Kidney capillary endothelial cell (primary cell): ENCODE data around the gene PRDM8.
"Not testable (repeated sequence)": the region's sequence is repeated elsewhere in the genome, so short reads cannot be mapped to it uniquely, and the experiment has no call there.

Experiments
- DNase-seq: peaks from one replicate; pipeline ENCODE4 v3.0.0-alpha.2; 2018; ENCODE audit warnings: low spot score

PRDM8 gene

GRCh38 chr4:80228460-80228859 lies 31.2 kb downstream of the PRDM8 start:
- DNase-seq: no peak

- DNase-seq: no peak
These were observed 31.8 kb downstream of the PRDM8 start for GRCh38 chr4:80229128-80229527.

- no peak for DNase-seq
These were observed 32.3 kb downstream of the PRDM8 start for GRCh38 chr4:80229590-80229989.

DNA sequence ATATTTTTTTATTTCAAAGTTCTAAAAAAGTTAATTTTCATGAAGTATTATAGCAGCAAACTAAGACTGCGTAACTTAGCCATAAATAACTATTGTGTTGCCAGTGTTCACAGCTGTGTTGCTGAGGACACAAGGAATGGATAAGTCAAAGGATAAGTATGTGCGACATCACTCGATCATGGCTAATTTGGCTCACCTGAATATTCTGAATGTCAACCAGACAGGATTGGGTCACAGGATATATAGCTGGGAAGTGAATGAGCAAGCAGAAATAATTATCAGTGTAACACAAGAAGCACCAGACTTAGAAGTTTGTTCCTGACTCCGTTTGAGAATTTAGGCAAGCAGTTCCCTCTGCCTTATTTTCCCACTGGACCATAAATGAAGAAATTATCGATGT lies 33.9 kb downstream of the PRDM8 start:
- DNase-seq: no peak

DNA sequence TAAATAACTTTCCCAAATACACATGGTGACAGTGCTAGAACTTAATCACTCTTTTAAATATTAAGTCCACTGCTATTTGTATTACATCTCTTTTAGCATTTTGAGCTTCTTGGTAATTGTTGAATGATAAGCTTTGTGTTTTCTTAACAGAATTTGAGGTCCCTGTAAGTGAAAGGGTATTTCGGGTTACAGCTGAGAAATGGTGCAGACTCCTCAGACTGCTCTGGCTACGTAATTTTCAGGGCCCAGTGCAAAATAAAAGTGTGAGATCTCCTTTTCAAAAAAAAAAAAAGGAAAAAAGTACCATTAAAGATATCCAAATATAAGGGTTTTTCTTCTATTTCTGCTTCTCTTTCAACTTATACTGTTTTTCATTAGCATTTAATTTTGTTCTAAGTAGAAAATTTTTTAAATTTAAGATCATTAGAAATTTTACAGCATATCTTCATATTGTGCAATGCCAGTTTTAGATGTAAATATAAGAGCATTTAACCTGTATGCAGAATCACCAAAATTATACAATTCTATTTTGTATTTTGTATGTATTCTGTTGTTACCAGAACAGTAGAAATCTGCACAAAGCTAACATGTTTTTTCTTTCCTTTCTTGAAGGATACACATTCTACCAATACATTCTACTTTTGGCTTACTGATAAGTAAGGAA lies 35.5 kb downstream of the PRDM8 start:
- DNase-seq: no peak

- DNase-seq: no peak
These were observed 36.1 kb downstream of the PRDM8 start for GRCh38 chr4:80233390-80233789.

- no peak for DNase-seq
These were observed 38.1 kb downstream of the PRDM8 start for GRCh38 chr4:80235451-80235850.

GRCh38 chr4:80237992-80238391 lies 40.7 kb downstream of the PRDM8 start:
- DNase-seq: peak; percentile 93

GRCh38 chr4:80239480-80240150 lies 42.3 kb downstream of the PRDM8 start:
- DNase-seq: no peak

GRCh38 chr4:80240976-80241375 lies 43.7 kb downstream of the PRDM8 start:
- DNase-seq: no peak

DNA sequence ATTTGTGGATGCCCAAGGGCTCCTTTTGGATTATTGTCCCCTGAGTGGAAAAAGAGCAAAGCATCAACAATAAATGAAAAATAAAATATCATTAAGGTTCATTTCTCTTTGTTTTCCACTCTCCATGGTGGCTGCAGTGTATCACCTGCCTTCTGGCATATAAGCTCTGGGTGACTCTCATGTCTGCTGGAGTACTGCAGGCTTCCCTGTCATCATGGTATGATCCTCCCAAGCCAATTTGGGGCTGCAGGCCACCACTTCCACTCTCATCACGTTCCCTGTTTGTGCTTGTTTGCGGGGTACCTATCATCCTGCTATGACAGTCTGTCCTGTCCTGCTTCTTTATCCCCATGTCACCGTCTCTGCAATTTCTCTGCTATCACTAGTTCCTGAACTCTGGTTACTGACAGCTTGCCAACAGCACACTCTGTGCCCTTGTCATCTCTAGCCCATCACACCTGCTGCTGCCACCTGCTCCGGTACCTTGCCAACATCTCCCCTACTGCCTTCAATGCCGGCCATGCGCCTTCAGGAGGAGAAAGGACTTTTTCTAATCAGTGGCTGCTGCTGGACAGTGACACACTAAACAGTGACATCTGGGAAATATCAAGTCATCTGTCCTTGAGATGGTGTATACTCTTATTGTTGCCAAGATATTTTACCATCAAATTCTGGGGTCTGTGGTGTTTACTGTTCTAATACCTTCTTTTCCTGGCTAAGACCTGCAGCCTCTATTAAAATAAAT lies 46.1 kb downstream of the PRDM8 start:
- DNase-seq: no peak

GRCh38 chr4:80247484-80247883 lies 50.2 kb downstream of the PRDM8 start:
- DNase-seq: not testable (repeated sequence)

DNA sequence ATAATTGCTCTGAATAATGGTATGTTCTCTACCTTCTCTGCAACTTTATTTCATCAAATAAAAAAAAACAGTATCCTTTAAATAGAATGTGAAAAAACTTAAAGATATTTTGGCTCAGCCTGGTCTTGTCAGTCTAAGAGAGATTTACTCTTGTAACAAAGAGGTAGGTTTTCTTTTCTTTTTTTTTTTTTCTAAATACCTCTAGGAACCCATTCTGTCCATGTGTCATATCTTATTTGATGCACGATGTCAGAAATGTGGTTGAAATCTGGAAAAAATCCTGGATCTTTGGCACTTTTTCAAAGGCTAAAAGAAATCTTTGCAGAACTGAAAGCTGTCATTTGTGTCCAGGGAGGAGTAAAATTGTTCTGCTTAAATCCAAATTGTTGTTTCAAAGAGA lies 51.8 kb downstream of the PRDM8 start:
- DNase-seq: no peak

DNA sequence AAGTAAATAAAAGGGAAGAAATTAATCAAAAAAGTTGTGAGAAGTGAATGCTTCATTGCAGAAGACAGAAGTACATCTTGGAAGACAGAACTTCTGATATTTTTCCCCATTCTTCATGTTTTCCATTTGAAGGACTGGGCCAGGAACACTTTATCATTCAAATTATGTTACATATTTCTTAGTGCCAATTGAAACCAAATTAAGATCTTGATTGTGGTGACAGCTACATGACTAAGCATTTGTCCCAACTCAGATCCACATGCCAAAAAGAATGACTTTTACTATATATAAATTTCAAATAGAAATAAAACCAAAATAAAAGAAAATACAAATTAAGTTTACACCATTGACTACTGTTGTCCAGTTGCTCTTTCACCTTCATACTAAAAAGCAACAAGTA lies 55.1 kb downstream of the PRDM8 start:
- no peak for DNase-seq

GRCh38 chr4:80252953-80253352 lies 55.6 kb downstream of the PRDM8 start:
- DNase-seq: no peak

DNA sequence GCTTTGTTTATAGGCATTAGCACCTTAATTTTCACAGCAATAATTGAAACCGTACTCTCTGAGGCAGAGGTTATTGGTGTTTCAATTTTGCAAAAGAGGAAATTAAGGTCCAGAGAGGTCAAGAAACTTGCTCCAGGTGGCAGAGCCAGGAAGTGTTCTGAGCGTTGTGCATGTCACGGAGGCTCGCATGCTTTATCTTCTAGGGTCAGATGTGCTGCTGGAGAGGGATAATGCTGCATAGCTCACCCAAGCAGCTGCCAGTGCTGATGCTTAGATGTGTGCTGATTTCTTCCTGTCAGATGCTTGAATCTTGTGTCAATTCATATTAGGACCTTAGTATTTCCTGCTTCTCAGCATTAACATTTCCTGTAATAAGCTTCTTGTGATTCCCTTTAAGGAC lies 56.2 kb downstream of the PRDM8 start:
- DNase-seq: peak; percentile 56
